Measurements from ENCODE around the gene FRRS1L.

FRRS1L gene, protein sequence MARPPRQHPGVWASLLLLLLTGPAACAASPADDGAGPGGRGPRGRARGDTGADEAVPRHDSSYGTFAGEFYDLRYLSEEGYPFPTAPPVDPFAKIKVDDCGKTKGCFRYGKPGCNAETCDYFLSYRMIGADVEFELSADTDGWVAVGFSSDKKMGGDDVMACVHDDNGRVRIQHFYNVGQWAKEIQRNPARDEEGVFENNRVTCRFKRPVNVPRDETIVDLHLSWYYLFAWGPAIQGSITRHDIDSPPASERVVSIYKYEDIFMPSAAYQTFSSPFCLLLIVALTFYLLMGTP

DNA sequence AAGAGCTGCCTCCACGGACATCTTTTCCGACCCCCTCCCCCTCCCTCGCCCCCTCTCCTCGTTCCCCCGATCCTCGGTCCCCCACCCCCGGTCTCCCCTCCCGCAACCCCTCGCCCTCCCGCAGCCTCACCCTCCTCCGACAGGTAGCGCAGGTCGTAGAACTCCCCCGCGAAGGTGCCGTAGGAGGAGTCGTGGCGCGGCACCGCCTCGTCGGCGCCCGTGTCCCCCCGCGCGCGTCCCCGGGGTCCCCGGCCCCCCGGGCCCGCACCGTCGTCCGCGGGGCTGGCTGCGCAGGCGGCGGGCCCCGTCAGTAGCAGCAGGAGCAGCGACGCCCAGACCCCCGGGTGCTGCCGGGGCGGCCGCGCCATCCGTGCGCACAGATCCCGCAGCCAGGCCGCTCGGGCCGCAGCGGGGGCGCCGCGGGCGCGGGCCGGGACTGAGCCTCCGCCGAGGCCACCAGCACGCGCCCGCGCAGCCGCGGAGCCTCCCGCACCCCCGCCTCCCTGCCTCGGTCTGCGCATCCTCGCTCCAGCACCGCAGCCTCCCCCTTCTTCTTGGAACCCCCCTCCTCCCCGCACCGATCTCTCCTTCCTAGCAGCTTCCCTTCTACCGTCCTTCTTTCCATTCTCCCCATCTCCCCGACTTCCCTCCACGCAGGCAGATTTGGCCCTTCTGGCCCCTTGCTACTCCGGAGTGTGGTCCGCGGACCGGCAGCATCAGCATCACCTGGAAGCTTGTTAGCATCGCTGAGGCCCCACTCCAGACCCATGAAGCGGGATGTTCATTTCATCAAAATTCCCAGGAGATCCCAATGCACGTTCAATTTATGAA is at the start of gene FRRS1L:
TSS of gene FRRS1L (minus strand) at position 479 of the 831 bp plus-strand sequence. CDS start at position 368, 111 bp downstream.
- Histone ChIP-seq H3K4me3 (ENCODE audit: low read length) (peak within 1 kb of the TSS; percentile 41), H3K27me3 (ENCODE audit: insufficient read depth, low read length) (peaks cover 35% of the 10 kb centered on the region), H3K36me3 (ENCODE audit: insufficient read depth, low read length) (no peaks in the 10 kb centered on the region), H3K9me3 (ENCODE audit: low read length) (peaks cover 6% of the 10 kb centered on the region), H2AFZ (ENCODE audit: low read depth, low read length) (no peak within 1 kb of the TSS), H3K4me1 (ENCODE audit: insufficient read depth, low read length) (peaks cover 12% of the 10 kb centered on the region)

DNA sequence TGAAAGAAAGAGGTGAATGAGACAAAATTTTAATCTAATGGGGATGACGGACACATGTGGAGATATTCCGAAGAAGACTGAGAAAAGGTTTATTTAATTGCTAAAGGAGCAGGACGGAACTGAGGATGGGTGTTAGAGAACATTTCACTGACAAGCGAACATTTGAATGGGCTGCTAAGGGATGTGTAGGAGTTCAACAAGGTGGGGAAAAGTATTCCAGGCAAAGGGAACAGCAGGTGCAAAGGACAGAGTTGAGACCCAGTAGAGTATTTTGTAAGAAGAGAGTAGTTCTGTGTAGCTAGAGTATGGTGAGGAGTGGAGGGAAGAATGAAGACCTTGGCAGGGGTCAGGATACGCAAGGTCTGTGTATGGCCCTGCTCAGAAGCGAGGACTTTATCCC is 47.4 kb upstream of the FRRS1L start:
- Histone ChIP-seq H3K36me3 (ENCODE audit: insufficient read depth, low read length) (no peaks in the 10 kb centered on the region), H3K9me3 (ENCODE audit: low read length) (no peaks in the 10 kb centered on the region), H3K4me3 (ENCODE audit: low read length) (no peak overlapping the region), H3K4me1 (ENCODE audit: insufficient read depth, low read length) (no peaks in the 10 kb centered on the region), H2AFZ (ENCODE audit: low read depth, low read length) (no peak overlapping the region), H3K27me3 (ENCODE audit: insufficient read depth, low read length) (peaks cover 2% of the 10 kb centered on the region)

DNA sequence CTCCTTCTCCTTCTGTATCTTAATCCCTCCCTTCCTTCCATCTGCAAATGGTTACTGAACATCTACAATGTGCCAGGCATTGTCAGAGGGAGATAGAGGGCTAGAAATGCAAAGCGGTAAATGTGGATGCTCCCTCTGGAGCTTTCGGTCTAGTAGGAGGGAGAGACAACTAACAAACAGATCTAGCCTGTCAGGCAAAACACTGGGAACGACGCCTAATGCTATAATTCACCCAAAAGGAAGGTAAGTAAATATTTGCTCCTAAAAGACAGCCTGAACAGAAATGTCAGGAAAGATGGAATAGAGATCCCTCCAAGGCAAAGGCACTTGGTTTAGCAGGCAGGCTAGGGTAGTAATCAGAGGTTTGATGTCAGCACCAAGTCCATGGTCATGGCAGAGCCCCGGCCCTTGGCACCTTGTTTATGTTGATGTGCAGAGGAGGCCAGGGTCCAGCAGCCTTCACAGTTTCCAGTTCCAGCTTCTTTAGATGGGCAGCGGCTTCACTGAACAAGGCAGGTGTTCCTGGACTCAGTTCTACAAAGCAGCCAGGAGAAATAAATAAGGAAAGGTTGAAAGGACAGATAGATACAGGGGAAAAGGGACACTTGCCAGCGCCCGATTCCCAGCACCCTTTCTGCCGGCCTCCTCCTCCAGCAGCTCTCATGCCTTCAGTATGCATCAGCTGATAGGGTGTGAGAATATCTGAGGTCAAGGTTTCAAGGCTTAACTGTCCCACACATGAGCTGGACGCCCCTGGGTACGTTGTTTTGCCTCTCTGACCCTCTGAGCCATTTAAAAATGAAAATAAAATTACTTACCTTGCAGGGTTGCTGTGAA is 46.5 kb upstream of the FRRS1L start:
- H3K4me3 ChIP-seq (ENCODE audit: low read length): no peak overlapping the region
- no peaks in the 10 kb centered on the region for H3K9me3 ChIP-seq (ENCODE audit: low read length)
- H2AFZ ChIP-seq (ENCODE audit: low read depth, low read length): no peak overlapping the region
- H3K27me3 ChIP-seq (ENCODE audit: insufficient read depth, low read length): peaks cover 2% of the 10 kb centered on the region
- H3K4me1 ChIP-seq (ENCODE audit: insufficient read depth, low read length): no peaks in the 10 kb centered on the region
- H3K36me3 ChIP-seq (ENCODE audit: insufficient read depth, low read length): no peaks in the 10 kb centered on the region

DNA sequence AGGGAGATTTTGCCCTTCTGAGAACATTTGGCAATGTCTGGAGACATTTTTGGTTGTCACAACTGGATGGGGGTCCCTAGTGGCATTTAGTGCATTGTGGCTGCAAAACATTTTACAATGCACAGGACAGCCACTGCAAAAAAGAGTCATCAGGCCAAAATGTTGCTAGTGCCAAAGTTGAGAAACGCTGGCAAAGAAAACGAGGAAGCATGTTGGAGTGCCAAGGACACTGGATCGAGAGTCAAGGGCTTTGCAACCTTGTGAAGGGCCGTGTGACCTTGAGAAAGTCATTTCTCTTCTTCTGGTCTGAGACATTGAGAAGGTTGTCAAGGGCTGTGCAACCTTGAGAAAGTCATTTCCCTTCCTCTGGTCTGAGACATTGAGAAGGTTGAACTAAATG is 45.7 kb upstream of the FRRS1L start:
- Histone ChIP-seq H2AFZ (ENCODE audit: low read depth, low read length) (no peak overlapping the region), H3K4me3 (ENCODE audit: low read length) (no peak overlapping the region), H3K36me3 (ENCODE audit: insufficient read depth, low read length) (no peaks in the 10 kb centered on the region), H3K27me3 (ENCODE audit: insufficient read depth, low read length) (peaks cover 2% of the 10 kb centered on the region), H3K4me1 (ENCODE audit: insufficient read depth, low read length) (no peaks in the 10 kb centered on the region), H3K9me3 (ENCODE audit: low read length) (no peaks in the 10 kb centered on the region)

DNA sequence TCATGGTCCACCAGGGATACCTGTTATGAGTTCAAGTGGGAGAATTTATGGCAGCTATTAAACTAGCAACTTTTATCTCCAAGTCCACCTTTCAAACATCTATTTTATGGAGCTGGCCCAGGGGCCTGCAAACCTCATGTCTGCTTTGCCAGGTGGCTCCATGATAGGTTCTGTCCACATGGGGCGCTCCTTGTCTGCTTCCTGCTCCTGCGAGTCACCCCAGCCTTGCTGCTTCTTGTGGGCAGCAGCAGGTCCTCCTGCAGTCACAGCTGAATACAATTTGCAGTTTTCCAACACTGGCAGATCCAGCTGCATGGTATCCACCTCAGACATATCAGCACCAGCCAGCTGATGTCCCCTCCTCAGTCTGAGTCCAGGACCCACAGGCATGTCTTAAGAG is 39.6 kb upstream of the FRRS1L start:
- Histone ChIP-seq H3K36me3 (ENCODE audit: insufficient read depth, low read length) (no peaks in the 10 kb centered on the region), H3K4me1 (ENCODE audit: insufficient read depth, low read length) (no peaks in the 10 kb centered on the region), H3K4me3 (ENCODE audit: low read length) (no peak overlapping the region), H2AFZ (ENCODE audit: low read depth, low read length) (no peak overlapping the region), H3K9me3 (ENCODE audit: low read length) (no peaks in the 10 kb centered on the region), H3K27me3 (ENCODE audit: insufficient read depth, low read length) (peaks cover 6% of the 10 kb centered on the region)

DNA sequence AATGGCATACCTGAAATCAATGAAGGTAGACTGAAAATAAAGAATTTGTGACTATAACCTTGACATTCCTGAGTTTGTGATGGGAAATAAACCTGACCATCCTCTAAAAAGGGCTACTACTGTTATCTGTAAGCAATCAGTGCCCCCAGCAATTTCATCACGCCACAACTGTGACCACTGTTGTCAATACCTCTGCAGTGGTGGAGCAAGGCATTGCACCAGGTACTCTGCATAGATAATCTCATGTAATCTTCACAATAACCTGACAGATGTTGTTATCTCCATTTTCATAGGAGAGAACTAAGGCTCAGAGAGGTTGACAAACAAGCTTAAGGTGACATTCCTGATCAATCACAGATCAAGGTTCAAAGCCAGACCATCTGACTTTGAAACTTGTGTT is 38.5 kb upstream of the FRRS1L start:
- Histone ChIP-seq H3K4me1 (ENCODE audit: insufficient read depth, low read length) (no peaks in the 10 kb centered on the region), H3K9me3 (ENCODE audit: low read length) (no peaks in the 10 kb centered on the region), H2AFZ (ENCODE audit: low read depth, low read length) (no peak overlapping the region), H3K4me3 (ENCODE audit: low read length) (no peak overlapping the region), H3K36me3 (ENCODE audit: insufficient read depth, low read length) (no peaks in the 10 kb centered on the region), H3K27me3 (ENCODE audit: insufficient read depth, low read length) (peaks cover 6% of the 10 kb centered on the region)

DNA sequence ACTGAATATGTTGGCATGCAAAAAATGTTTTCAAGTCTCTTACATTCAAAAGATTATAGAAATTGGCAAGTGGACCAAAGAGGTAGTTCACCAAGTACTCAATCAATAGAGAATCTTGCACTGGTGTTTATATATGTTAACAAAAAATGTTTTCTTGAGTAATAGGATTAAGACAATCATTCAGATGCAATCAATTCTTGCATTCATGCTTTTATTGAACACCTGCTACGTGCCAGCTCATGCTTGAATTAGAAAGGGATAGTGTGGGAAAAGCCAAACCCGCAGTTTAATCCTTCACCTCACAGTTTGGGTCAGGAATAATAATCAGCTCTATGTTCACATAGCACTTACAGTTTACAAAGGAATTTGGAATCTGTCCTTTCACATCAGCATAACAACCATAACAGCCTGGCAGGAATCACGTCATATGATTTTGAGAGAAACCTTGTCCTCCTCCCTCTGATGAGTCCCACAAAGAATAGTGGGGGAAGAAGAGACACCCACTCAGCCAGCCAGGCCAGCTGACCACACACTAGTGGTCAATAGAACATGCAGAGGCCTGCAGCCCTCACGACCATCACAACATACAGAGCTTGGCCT is 36.8 kb upstream of the FRRS1L start:
- Histone ChIP-seq H2AFZ (ENCODE audit: low read depth, low read length) (no peak overlapping the region), H3K4me1 (ENCODE audit: insufficient read depth, low read length) (no peaks in the 10 kb centered on the region), H3K4me3 (ENCODE audit: low read length) (no peak overlapping the region), H3K27me3 (ENCODE audit: insufficient read depth, low read length) (peaks cover 6% of the 10 kb centered on the region), H3K9me3 (ENCODE audit: low read length) (no peaks in the 10 kb centered on the region), H3K36me3 (ENCODE audit: insufficient read depth, low read length) (no peaks in the 10 kb centered on the region)

DNA sequence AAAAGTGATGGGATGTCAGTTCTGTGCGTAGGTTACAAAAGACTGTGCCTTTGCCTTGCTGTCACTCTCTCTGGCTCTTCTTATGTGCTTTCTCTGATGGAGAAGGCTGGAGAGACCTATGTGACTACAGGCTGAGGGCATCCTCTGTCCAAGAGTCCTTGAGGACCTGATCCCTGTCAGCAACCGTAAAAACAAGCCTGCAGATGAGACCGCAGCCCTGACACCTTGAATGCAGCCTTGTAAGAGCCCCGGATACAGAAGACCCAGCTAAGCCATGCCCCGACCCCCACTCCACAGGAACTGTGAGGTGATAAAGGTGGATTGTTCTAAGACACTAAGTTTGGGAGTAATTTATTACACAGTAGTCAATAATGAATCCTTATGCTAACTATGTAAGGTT is 32.6 kb upstream of the FRRS1L start:
- no peak overlapping the region for H2AFZ ChIP-seq (ENCODE audit: low read depth, low read length)
- peaks cover 6% of the 10 kb centered on the region for H3K27me3 ChIP-seq (ENCODE audit: insufficient read depth, low read length)
- no peak overlapping the region for H3K4me3 ChIP-seq (ENCODE audit: low read length)
- no peaks in the 10 kb centered on the region for H3K36me3 ChIP-seq (ENCODE audit: insufficient read depth, low read length)
- no peaks in the 10 kb centered on the region for H3K9me3 ChIP-seq (ENCODE audit: low read length)
- H3K4me1 ChIP-seq (ENCODE audit: insufficient read depth, low read length): no peaks in the 10 kb centered on the region

DNA sequence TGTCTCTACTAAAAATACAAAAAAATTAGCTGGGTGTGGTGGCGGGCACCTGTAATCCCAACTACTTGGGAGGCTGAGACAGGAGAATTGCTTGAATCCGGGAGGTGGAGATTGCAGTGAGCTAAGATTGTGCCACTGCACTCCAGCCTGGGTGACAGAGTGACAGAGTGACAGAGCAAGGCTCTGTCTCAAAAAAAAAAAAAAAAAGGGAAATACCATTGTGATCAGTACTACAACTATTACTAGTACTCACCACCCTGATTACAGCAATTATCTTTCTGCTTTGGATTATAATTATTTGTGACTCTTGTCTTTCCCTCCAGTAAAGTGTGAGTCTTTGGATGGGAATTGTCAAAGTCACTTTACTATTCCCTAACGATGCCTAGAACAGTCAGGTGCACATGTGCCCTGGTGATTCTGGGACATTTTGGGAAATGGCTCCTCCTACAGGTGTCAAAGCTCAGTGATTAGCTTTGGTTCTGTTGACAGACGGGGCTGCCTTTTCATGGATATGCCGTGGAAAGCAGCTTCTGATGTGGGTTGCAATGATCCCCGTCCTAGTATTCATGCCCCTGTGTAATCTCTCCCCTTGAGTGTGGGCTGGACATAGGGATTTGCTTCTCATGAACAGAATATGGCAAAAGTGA is 31.8 kb upstream of the FRRS1L start:
- peaks cover 6% of the 10 kb centered on the region for H3K27me3 ChIP-seq (ENCODE audit: insufficient read depth, low read length)
- H3K4me1 ChIP-seq (ENCODE audit: insufficient read depth, low read length): no peaks in the 10 kb centered on the region
- no peak overlapping the region for H3K4me3 ChIP-seq (ENCODE audit: low read length)
- H2AFZ ChIP-seq (ENCODE audit: low read depth, low read length): no peak overlapping the region
- no peaks in the 10 kb centered on the region for H3K36me3 ChIP-seq (ENCODE audit: insufficient read depth, low read length)
- no peaks in the 10 kb centered on the region for H3K9me3 ChIP-seq (ENCODE audit: low read length)

DNA sequence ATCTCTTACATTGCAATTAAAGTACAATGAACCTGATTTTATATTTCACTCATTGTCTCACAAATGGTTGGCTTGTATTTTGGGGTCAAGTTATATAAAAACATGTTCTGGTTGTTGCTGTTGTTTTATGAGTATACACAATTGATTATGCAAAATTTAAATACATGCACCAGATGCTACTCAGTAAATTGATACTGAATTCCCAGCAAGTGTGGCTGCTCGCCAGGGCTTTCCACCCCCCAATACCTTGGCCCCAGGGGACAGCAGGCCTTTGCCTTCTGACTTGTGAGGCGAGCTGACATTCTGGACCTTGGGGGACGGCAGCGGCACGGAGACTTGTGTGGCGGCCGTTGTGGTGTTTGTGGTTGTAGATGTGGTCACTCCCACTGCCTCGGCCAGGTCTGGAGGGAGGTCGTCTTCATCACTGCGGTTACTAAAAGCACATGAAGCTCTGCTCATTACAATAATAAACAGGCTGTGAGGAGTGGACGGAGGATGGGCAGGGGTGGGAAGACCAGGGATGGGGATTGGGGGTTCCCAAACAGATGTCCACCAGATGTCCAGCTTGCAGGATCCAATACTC is 27.0 kb upstream of the FRRS1L start:
- H2AFZ ChIP-seq (ENCODE audit: low read depth, low read length): no peak overlapping the region
- H3K9me3 ChIP-seq (ENCODE audit: low read length): no peaks in the 10 kb centered on the region
- no peaks in the 10 kb centered on the region for H3K27me3 ChIP-seq (ENCODE audit: insufficient read depth, low read length)
- no peaks in the 10 kb centered on the region for H3K4me1 ChIP-seq (ENCODE audit: insufficient read depth, low read length)
- H3K4me3 ChIP-seq (ENCODE audit: low read length): no peak overlapping the region
- H3K36me3 ChIP-seq (ENCODE audit: insufficient read depth, low read length): no peaks in the 10 kb centered on the region

DNA sequence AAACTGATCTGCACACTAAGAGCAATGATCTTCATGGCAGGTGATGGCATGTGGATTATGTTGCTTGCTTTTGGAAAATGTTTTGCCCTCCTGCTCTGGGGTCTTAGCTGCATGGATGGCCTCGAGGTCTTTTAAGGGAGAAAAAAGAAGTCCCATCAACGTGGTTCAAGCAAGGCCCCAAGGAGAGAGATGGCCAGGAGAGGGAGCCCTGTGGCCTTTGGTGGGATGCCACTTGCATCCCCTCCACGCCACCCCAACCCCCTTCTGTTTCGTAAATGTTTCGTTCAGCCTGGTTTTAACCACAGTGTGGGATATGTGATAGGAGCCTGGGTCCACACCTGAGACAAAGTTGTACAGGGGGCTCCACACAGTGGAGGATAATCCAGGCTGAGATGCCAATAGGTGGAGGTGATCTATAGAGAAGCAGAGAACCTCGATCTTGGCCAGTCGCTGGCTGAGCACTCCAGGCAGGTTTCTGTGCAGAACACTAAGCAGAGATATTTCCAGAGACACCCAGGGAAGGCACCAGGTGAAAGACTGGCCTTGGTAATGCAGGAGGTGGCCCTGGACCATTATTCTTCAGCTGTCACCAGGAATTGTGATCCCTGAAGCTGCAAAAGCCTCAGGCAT is 25.8 kb upstream of the FRRS1L start:
- Histone ChIP-seq H3K9me3 (ENCODE audit: low read length) (no peaks in the 10 kb centered on the region), H2AFZ (ENCODE audit: low read depth, low read length) (no peak overlapping the region), H3K4me1 (ENCODE audit: insufficient read depth, low read length) (no peaks in the 10 kb centered on the region), H3K27me3 (ENCODE audit: insufficient read depth, low read length) (no peaks in the 10 kb centered on the region), H3K36me3 (ENCODE audit: insufficient read depth, low read length) (no peaks in the 10 kb centered on the region), H3K4me3 (ENCODE audit: low read length) (no peak overlapping the region)

DNA sequence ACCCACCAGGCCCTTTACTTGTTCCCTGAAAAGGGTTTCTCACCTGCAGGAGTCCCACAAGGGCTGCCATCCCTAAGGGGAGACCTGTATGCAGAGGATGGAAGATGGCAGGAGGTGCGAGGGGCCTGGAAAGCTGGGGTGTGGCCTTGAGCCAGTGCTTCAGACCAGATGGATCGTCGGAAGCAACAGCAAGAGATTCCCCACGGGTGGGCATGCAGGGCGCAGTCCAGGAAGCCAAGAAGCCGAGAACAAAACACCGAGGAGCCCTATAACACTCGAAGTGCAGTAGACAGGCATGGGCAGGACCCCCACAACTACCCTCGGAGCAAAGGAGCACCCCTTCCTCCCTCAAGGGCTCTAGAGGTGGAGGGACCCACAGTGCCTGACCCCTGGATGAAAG is 24.7 kb upstream of the FRRS1L start:
- Histone ChIP-seq H3K4me1 (ENCODE audit: insufficient read depth, low read length) (no peaks in the 10 kb centered on the region), H3K27me3 (ENCODE audit: insufficient read depth, low read length) (no peaks in the 10 kb centered on the region), H3K36me3 (ENCODE audit: insufficient read depth, low read length) (no peaks in the 10 kb centered on the region), H2AFZ (ENCODE audit: low read depth, low read length) (no peak overlapping the region), H3K4me3 (ENCODE audit: low read length) (no peak overlapping the region), H3K9me3 (ENCODE audit: low read length) (no peaks in the 10 kb centered on the region)

Measured in neuron (in vitro differentiated cells).